Neural cell (in vitro differentiated cells): ENCODE data around the gene SNX32. TPM values are rescaled to one million over a fixed set of nuclear protein-coding genes. Genes with fewer than 3 reads are reported as not detected.
A peak's percentile ranks its signal among the peaks of the same experiment; 100 is the strongest.

ENCODE experiments used
- H2AFZ ChIP-seq: fragments of 200-600, 300-800 bp; sonication (generic), shearing (Covaris generic); 2 replicates; pipeline ENCODE4 v1.6.0; 2014; ENCODE audit warnings: low read depth, mild to moderate bottlenecking, antibody characterized with exemption, low read length, moderate library complexity
- H3F3A ChIP-seq: fragments of 200-600 bp; shearing (Covaris generic); 2 replicates; pipeline ENCODE4 v1.6.1; 2016; ENCODE audit warnings: mild to moderate bottlenecking, moderate library complexity, mixed read lengths, antibody characterized with exemption, low read length; ENCODE audit not compliant: insufficient read depth, poor library complexity, severe bottlenecking
- H3K27ac ChIP-seq: fragments of 200-600, 300-800 bp; sonication (generic), shearing (Covaris generic); 2 replicates; pipeline ENCODE4 v1.5.1; 2014; ENCODE audit warnings: mild to moderate bottlenecking, low read length, moderate library complexity
- H3K27me3 ChIP-seq: fragments of 300-800, 200-600 bp; sonication (generic), shearing (Covaris generic); 2 replicates; pipeline ENCODE4 v1.6.0; 2014; ENCODE audit warnings: mild to moderate bottlenecking, low read depth, low read length, moderate library complexity; ENCODE audit not compliant: insufficient read depth
- H3K36me3 ChIP-seq: fragments of 300-800, 200-600 bp; sonication (generic), shearing (Covaris generic); 2 replicates; pipeline ENCODE4 v1.5.1; 2014; ENCODE audit warnings: mild to moderate bottlenecking, antibody characterized with exemption, low read length, moderate library complexity; ENCODE audit not compliant: insufficient read depth
- H3K4me2 ChIP-seq: fragments of 300-800, 200-600 bp; sonication (generic), shearing (Covaris generic); 2 replicates; pipeline ENCODE4 v1.6.0; 2014; ENCODE audit warnings: mild to moderate bottlenecking, low read length
- H3K4me3 ChIP-seq: fragments of 300-800, 200-600 bp; sonication (generic), shearing (Covaris generic); 2 replicates; pipeline ENCODE4 v1.5.1; 2014; ENCODE audit warnings: mild to moderate bottlenecking, low read length, moderate library complexity
- H3K79me2 ChIP-seq: fragments of 200-600 bp; shearing (Covaris generic); replicated peaks from 2 replicates; pipeline ENCODE4 v1.6.0; 2014; ENCODE audit warnings: mild to moderate bottlenecking, low read length, moderate library complexity; ENCODE audit not compliant: insufficient read depth
- H3K9ac ChIP-seq: fragments of 300-800, 200-600 bp; sonication (generic), shearing (Covaris generic); 2 replicates; pipeline ENCODE4 v1.6.1; 2016; ENCODE audit warnings: mild to moderate bottlenecking, low read length, mixed read lengths
- H3K9me2 ChIP-seq: fragments of 200-600 bp; shearing (Covaris generic); 2 replicates; pipeline ENCODE4 v1.6.1; 2016; ENCODE audit warnings: mild to moderate bottlenecking, low read length, mixed read lengths; ENCODE audit not compliant: insufficient read depth
- H3K9me3 ChIP-seq: fragments of 200-600, 300-800 bp; sonication (generic), shearing (Covaris generic); 2 replicates; pipeline ENCODE4 v1.6.1; 2016; ENCODE audit warnings: mild to moderate bottlenecking, mixed run types, low read length, moderate library complexity, mixed read lengths
- H4K20me1 ChIP-seq: fragments of 200-600 bp; shearing (Covaris generic); 2 replicates; pipeline ENCODE4 v1.6.1; 2016; ENCODE audit warnings: mild to moderate bottlenecking, mixed run types; ENCODE audit not compliant: insufficient read depth
- EP300 ChIP-seq: fragments of 450-650 bp; conservative IDR thresholded peaks from 2 replicates; pipeline ENCODE4 v1.6.1; 2014; ENCODE audit warnings: antibody characterized with exemption, mild to moderate bottlenecking, moderate library complexity; ENCODE audit not compliant: poor library complexity, severe bottlenecking
- EZH2 ChIP-seq: fragments of 200-600, 300-800 bp; shearing (Covaris generic), sonication (generic); IDR thresholded peaks from 2 replicates; pipeline ENCODE4 v1.6.1; 2014; ENCODE audit warnings: antibody characterized with exemption, low read length, borderline replicate concordance, mild to moderate bottlenecking; ENCODE audit not compliant: insufficient read depth, poor library complexity, severe bottlenecking
- MXI1 ChIP-seq: fragments of 450-650 bp; conservative IDR thresholded peaks from 2 replicates; pipeline ENCODE4 v1.6.1; 2014; ENCODE audit warnings: antibody characterized with exemption, mild to moderate bottlenecking; ENCODE audit not compliant: poor library complexity, severe bottlenecking
- POLR2AphosphoS5 ChIP-seq: IDR thresholded peaks from 2 replicates; pipeline ENCODE4 v1.6.1; 2012
- RAD21 ChIP-seq: fragments of 450-650 bp; conservative IDR thresholded peaks from 2 replicates; pipeline ENCODE4 v1.6.1; 2014; ENCODE audit warnings: antibody characterized with exemption, mild to moderate bottlenecking, moderate library complexity
- SMC3 ChIP-seq: fragments of 450-650 bp; conservative IDR thresholded peaks from 2 replicates; pipeline ENCODE4 v1.6.1; 2014; ENCODE audit warnings: antibody characterized with exemption, mild to moderate bottlenecking, moderate library complexity; ENCODE audit not compliant: poor library complexity
- TAF1 ChIP-seq: IDR thresholded peaks from 2 replicates; pipeline ENCODE4 v1.6.1; 2012; ENCODE audit warnings: low read depth
- polyA plus RNA-seq: library from polyadenylated mRNA; depleted of rRNA; stranded (reverse); fragments of >200 nt; gene quantifications from 2 replicates; pipeline ENCODE4 v1.2.3, GENCODE V29; 2014
- TF ChIP-seq, protein P1 (sequence below): fragments of 450-650 bp; IDR thresholded peaks from 2 replicates; pipeline ENCODE4 v1.5.1; 2014; ENCODE audit warnings: antibody characterized with exemption, mild to moderate bottlenecking, moderate library complexity; ENCODE audit not compliant: poor library complexity, severe bottlenecking
- TF ChIP-seq, protein P2 (sequence below): IDR thresholded peaks from 2 replicates; pipeline ENCODE4 v1.6.1; 2012; ENCODE audit warnings: borderline replicate concordance

The SNX32 gene
- polyA plus RNA-seq, 1 donor from 2014 or later: 16.0 TPM

DNA sequence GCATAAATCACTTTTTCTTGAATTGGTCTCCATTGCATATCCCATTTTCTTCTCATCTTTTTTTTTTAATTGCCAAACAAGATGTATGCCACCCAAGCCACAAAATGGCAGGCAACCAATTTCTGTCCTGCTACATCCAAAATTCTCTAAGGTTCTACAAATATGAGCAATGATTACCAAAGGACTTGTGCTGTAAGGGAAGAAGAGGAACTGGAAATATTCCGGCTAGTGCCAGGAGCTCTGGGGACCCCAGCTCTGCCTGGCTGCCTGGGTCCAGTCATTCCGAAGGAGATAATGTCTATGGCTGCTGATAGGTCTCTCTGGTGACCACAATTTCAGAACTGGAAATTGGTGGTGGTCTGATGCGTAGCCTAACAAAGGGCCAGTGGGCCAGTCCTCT lies 17.1 kb upstream of the SNX32 start:
- TF ChIP-seq MXI1: no peak
- TF ChIP-seq EZH2: no peak
- H3K4me3 ChIP-seq: peak overlapping the region; percentile 1
- no peak overlapping the region for H2AFZ ChIP-seq
- no peaks in the 10 kb centered on the region for H3K27me3 ChIP-seq
- H3K36me3 ChIP-seq: no peaks in the 10 kb centered on the region
- H3K4me2 ChIP-seq: no peak overlapping the region
- H3K9me3 ChIP-seq: no peaks in the 10 kb centered on the region
- H3K9ac ChIP-seq: no peak overlapping the region
- H3K9me2 ChIP-seq: no peaks in the 10 kb centered on the region
- no peaks in the 10 kb centered on the region for H3F3A ChIP-seq
- no peaks in the 10 kb centered on the region for H3K79me2 ChIP-seq
- no peak overlapping the region for H3K27ac ChIP-seq
- H4K20me1 ChIP-seq: no peaks in the 10 kb centered on the region

DNA sequence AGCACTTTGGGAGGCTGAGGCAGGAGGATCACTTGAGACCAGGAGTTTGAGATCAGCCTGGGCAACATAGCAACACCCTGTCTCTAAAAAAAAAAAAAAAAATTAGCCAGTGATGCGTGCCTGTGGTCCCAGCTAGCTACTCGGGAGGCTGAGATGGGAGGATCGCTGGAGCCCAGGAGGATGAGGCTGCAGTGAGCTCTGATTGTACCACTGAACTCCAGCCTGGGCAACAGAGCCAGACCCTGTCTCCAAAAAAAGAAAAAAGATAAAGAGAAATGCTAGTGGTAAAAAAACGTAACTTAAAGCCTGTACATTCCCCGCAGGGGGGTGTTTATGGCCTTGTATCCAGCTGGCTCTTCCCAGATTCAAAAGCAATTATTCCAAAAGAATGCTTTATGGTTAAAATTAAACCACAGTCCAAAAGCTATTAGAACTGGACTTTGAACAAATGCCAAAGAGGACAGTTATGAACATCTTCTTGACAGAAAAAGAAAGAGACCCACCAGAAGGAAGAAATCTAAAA lies 16.4 kb upstream of the SNX32 start:
- H3K36me3 ChIP-seq: no peaks in the 10 kb centered on the region
- no peaks in the 10 kb centered on the region for H3K27me3 ChIP-seq
- no peak for TF ChIP-seq RAD21
- no peak for TF ChIP-seq SMC3
- no peaks in the 10 kb centered on the region for H4K20me1 ChIP-seq
- H3F3A ChIP-seq: no peaks in the 10 kb centered on the region
- no peaks in the 10 kb centered on the region for H3K79me2 ChIP-seq
- peak overlapping the region; percentile 64 for H3K4me3 ChIP-seq
- peak overlapping the region; percentile 66 for H3K9ac ChIP-seq
- H3K9me2 ChIP-seq: no peaks in the 10 kb centered on the region
- no peaks in the 10 kb centered on the region for H3K9me3 ChIP-seq
- no peak overlapping the region for H3K27ac ChIP-seq
- H3K4me2 ChIP-seq: peak overlapping the region; percentile 74
- H2AFZ ChIP-seq: peak overlapping the region; percentile 41

DNA sequence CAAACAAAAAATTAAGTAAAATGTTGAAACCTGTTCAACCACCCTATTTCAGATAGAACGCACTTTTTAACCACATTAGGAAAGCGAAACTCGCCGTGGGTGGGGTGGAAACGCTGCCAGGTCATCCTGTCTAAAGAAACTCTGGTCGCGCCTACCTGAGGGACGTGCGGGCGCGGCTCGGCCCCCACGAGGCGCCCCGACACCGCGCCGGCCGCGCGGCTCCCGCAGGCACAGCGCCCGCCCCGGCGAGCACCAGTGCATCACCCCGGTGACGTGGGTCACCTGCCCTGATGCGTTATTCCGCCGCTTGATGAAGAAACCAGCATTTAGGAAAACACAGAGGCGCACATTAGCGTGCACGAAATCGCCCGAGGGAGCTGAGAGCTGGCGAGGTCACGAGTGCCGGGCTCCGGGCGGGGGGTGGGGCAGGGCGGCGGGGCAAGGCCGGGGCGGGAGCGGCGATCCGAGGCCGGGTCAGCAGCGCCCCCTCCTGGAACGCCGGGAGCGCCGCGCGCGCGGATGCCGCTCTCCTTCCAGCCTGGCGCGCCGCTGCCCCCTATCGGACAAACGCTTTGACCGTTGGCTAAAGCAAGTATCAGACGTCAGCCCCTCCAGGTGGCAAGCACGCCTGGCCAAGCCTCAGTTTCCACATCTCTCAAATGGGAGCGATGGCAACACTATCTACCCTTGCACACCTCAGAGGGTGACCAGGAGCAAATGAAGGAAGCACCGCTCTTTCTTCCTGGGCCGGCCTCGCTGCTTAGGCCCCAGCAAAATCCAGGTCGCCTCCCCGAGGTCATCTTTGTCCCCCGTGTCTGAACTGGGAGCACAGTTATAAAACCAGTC lies 15.7 kb upstream of the SNX32 start:
- Histone ChIP-seq H3K9me2 (no peaks in the 10 kb centered on the region), H3K79me2 (no peaks in the 10 kb centered on the region), H3F3A (no peaks in the 10 kb centered on the region), H3K27ac (no peak overlapping the region), H3K27me3 (no peaks in the 10 kb centered on the region), H4K20me1 (no peaks in the 10 kb centered on the region), H3K9ac (peak overlapping the region; percentile 66), H2AFZ (peak overlapping the region; percentile 41), H3K4me2 (peak overlapping the region; percentile 74), H3K4me3 (peak overlapping the region; percentile 64), H3K36me3 (no peaks in the 10 kb centered on the region), H3K9me3 (no peaks in the 10 kb centered on the region)
- peak; percentile 26 for TF ChIP-seq EP300
- TF ChIP-seq TAF1: no peak
- peak; percentile 1 for TF ChIP-seq POLR2AphosphoS5
- TF ChIP-seq, protein P1, sequence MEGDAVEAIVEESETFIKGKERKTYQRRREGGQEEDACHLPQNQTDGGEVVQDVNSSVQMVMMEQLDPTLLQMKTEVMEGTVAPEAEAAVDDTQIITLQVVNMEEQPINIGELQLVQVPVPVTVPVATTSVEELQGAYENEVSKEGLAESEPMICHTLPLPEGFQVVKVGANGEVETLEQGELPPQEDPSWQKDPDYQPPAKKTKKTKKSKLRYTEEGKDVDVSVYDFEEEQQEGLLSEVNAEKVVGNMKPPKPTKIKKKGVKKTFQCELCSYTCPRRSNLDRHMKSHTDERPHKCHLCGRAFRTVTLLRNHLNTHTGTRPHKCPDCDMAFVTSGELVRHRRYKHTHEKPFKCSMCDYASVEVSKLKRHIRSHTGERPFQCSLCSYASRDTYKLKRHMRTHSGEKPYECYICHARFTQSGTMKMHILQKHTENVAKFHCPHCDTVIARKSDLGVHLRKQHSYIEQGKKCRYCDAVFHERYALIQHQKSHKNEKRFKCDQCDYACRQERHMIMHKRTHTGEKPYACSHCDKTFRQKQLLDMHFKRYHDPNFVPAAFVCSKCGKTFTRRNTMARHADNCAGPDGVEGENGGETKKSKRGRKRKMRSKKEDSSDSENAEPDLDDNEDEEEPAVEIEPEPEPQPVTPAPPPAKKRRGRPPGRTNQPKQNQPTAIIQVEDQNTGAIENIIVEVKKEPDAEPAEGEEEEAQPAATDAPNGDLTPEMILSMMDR: peak; percentile 94
- no peak for TF ChIP-seq EZH2
- peak; percentile 71 for TF ChIP-seq MXI1
- TF ChIP-seq, protein P2, sequence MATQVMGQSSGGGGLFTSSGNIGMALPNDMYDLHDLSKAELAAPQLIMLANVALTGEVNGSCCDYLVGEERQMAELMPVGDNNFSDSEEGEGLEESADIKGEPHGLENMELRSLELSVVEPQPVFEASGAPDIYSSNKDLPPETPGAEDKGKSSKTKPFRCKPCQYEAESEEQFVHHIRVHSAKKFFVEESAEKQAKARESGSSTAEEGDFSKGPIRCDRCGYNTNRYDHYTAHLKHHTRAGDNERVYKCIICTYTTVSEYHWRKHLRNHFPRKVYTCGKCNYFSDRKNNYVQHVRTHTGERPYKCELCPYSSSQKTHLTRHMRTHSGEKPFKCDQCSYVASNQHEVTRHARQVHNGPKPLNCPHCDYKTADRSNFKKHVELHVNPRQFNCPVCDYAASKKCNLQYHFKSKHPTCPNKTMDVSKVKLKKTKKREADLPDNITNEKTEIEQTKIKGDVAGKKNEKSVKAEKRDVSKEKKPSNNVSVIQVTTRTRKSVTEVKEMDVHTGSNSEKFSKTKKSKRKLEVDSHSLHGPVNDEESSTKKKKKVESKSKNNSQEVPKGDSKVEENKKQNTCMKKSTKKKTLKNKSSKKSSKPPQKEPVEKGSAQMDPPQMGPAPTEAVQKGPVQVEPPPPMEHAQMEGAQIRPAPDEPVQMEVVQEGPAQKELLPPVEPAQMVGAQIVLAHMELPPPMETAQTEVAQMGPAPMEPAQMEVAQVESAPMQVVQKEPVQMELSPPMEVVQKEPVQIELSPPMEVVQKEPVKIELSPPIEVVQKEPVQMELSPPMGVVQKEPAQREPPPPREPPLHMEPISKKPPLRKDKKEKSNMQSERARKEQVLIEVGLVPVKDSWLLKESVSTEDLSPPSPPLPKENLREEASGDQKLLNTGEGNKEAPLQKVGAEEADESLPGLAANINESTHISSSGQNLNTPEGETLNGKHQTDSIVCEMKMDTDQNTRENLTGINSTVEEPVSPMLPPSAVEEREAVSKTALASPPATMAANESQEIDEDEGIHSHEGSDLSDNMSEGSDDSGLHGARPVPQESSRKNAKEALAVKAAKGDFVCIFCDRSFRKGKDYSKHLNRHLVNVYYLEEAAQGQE: no peak
- TF ChIP-seq RAD21: peak; percentile 80
- TF ChIP-seq SMC3: peak; percentile 77
